ENCODE results near the gene ULBP1. TPM values are rescaled to one million over a fixed set of nuclear protein-coding genes. Genes with fewer than 3 reads are reported as not detected.
"Not testable (repeated sequence)": the region's sequence is repeated elsewhere in the genome, so short reads cannot be mapped to it uniquely, and the experiment has no call there.

The ULBP1 gene
- total RNA-seq, 1 donor from 2014 or later: 1.2 TPM

- Histone ChIP-seq H3K36me3 (no peaks in the 10 kb centered on the region), H3K27me3 (peaks cover 67% of the 10 kb centered on the region), H3K4me1 (peaks cover 13% of the 10 kb centered on the region), H3K4me3 (peak overlapping the region; percentile 61), H3K9me3 (no peaks in the 10 kb centered on the region), H3K27ac (no peak overlapping the region)
- ATAC-seq (peak; percentile 1), DNase-seq (no peak)
- intact Hi-C loops (cut with DNase I): no loop called here
- TF ChIP-seq CTCF (IDR thresholded peaks at IDR 0.05): no peak
Observed at GRCh38 chr6:149963212-149963461, 606 bp upstream of the ULBP1 start.

- peaks cover 13% of the 10 kb centered on the region for H3K4me1 ChIP-seq
- DNase-seq (no peak), ATAC-seq (no peak)
- intact Hi-C loops (cut with DNase I): no loop called here
- peaks cover 57% of the 10 kb centered on the region for H3K27me3 ChIP-seq
- H3K27ac ChIP-seq: no peak overlapping the region
- no peak for TF ChIP-seq CTCF (IDR thresholded peaks at IDR 0.05)
- no peaks in the 10 kb centered on the region for H3K36me3 ChIP-seq
- H3K9me3 ChIP-seq: no peaks in the 10 kb centered on the region
- peak overlapping the region; percentile 61 for H3K4me3 ChIP-seq
Observed at GRCh38 chr6:149964308-149965193, 808 bp downstream of the ULBP1 start.

- no peak for TF ChIP-seq CTCF (IDR thresholded peaks at IDR 0.05)
- H3K27ac ChIP-seq: no peak overlapping the region
- ATAC-seq (no peak), DNase-seq (no peak)
- no peaks in the 10 kb centered on the region for H3K9me3 ChIP-seq
- H3K4me1 ChIP-seq: peaks cover 13% of the 10 kb centered on the region
- H3K4me3 ChIP-seq: peak overlapping the region; percentile 61
- intact Hi-C loops (cut with DNase I): no loop called here
- peaks cover 51% of the 10 kb centered on the region for H3K27me3 ChIP-seq
- H3K36me3 ChIP-seq: no peaks in the 10 kb centered on the region
Observed at GRCh38 chr6:149965194-149966020, 1.7 kb downstream of the ULBP1 start.

GRCh38 chr6:149966319-149966718 is 2.6 kb downstream of the ULBP1 start:
- peaks cover 13% of the 10 kb centered on the region for H3K4me1 ChIP-seq
- H3K36me3 ChIP-seq; H3K4me3 ChIP-seq; DNase-seq; ATAC-seq; H3K9me3 ChIP-seq; H3K27ac ChIP-seq; intact Hi-C loops (cut with DNase I): not testable (repeated sequence)
- peaks cover 43% of the 10 kb centered on the region for H3K27me3 ChIP-seq

GRCh38 chr6:149967591-149967990 is 3.8 kb downstream of the ULBP1 start:
- Histone ChIP-seq H3K36me3 (no peaks in the 10 kb centered on the region), H3K4me3 (no peak overlapping the region), H3K27me3 (peaks cover 33% of the 10 kb centered on the region), H3K9me3 (no peaks in the 10 kb centered on the region), H3K27ac (no peak overlapping the region), H3K4me1 (peaks cover 13% of the 10 kb centered on the region)
- DNase-seq: no peak
- no peak for ATAC-seq
- intact Hi-C loops (cut with DNase I): no loop called here
- TF ChIP-seq CTCF (IDR thresholded peaks at IDR 0.05): no peak

GRCh38 chr6:149967999-149968398 is 4.3 kb downstream of the ULBP1 start:
- DNase-seq; H3K36me3 ChIP-seq; intact Hi-C loops (cut with DNase I); ATAC-seq; H3K9me3 ChIP-seq; H3K4me3 ChIP-seq; H3K27ac ChIP-seq: not testable (repeated sequence)
- Histone ChIP-seq H3K27me3 (peaks cover 31% of the 10 kb centered on the region), H3K4me1 (peaks cover 13% of the 10 kb centered on the region)

GRCh38 chr6:149968909-149969308 is 5.2 kb downstream of the ULBP1 start:
- peaks cover 29% of the 10 kb centered on the region for H3K27me3 ChIP-seq
- ATAC-seq: not testable (repeated sequence)

More at GRCh38 chr6:149968909-149969308, 5.2 kb downstream of the ULBP1 start:
- H3K27ac ChIP-seq; H3K36me3 ChIP-seq; H3K4me3 ChIP-seq; intact Hi-C loops (cut with DNase I); H3K4me1 ChIP-seq; H3K9me3 ChIP-seq; DNase-seq: not testable (repeated sequence)
